Calu3 (cell line): ENCODE measurements around the gene GTSE1. TPM values are rescaled to one million over a fixed set of nuclear protein-coding genes. Genes with fewer than 3 reads are reported as not detected.

Experiments used
- BruUV-seq: library from RNA; stranded (reverse); fragments of 400-500 nt; replicated peaks from 2 replicates; lab custom pipeline; 2021; lab: Mats Ljungman, UMichigan
- CTCF ChIA-PET: fragments of 300-600 bp; sonication (Branson Sonifier 250); formaldehyde crosslinking; loops from one replicate; lab custom pipeline; 2022; ENCODE audit warnings: antibody characterized with exemption; lab: Charles Lee
- DNase-seq: peaks from one replicate; pipeline ENCODE4 v3.0.0; 2022
- H3K27ac Mint-ChIP-seq: one replicate; pipeline ENCODE4 v1.8.0; 2022; ENCODE audit warnings: mixed read lengths; ENCODE audit not compliant: unreplicated experiment
- H3K27me3 Mint-ChIP-seq: one replicate; pipeline ENCODE4 v1.8.0; 2022; ENCODE audit warnings: mixed read lengths; ENCODE audit not compliant: unreplicated experiment
- H3K36me3 Mint-ChIP-seq: one replicate; pipeline ENCODE4 v1.8.0; 2022; ENCODE audit warnings: mild to moderate bottlenecking, moderate library complexity, mixed read lengths; ENCODE audit not compliant: insufficient read depth, unreplicated experiment
- H3K4me1 Mint-ChIP-seq: one replicate; pipeline ENCODE4 v1.8.0; 2022; ENCODE audit warnings: mild to moderate bottlenecking, low read depth, mixed read lengths; ENCODE audit not compliant: unreplicated experiment
- H3K4me3 Mint-ChIP-seq: one replicate; pipeline ENCODE4 v1.8.0; 2022; ENCODE audit warnings: mild to moderate bottlenecking, low read depth, moderate library complexity, mixed read lengths; ENCODE audit not compliant: unreplicated experiment
- H3K9me3 Mint-ChIP-seq: one replicate; pipeline ENCODE4 v1.8.0; 2022; ENCODE audit warnings: low read depth, mixed read lengths; ENCODE audit not compliant: unreplicated experiment
- CTCF ChIP-seq: fragments of 200-600 bp; IDR thresholded peaks from one replicate; pipeline ENCODE4 v1.8.0; 2022; ENCODE audit warnings: antibody characterized with exemption; ENCODE audit not compliant: unreplicated experiment
- intact Hi-C: fragments of 100-400 bp; cut with micrococcal nuclease; formaldehyde crosslinking; loops from one replicate; pipeline ENCODE4 v1.10.0; 2022; ENCODE audit not compliant: unreplicated experiment
- total RNA-seq: library from RNA; stranded (reverse); gene quantifications from 2 replicates; pipeline ENCODE4 v1.2.3, GENCODE V29; 2022

GTSE1 gene
- total RNA-seq, 1 experiment from 2014 or later, result 53.5 TPM

GRCh38 chr22:46330426-46330825 lies 33.8 kb downstream of the GTSE1 start:
- intact Hi-C loops, result no loop called here
- Mint-ChIP-seq H3K4me1 (no peaks in the 10 kb centered on the region), H3K27me3 (no peaks in the 10 kb centered on the region), H3K9me3 (no peaks in the 10 kb centered on the region), H3K36me3 (peaks cover 53% of the 10 kb centered on the region), H3K27ac (no peak overlapping the region), H3K4me3 (no peak overlapping the region)
- BruUV-seq, result no TSS peak
- CTCF ChIA-PET, result interaction anchor here (0.6 kb wide), 1 partner anchor 293 kb away, joined by 7 read pairs; no protein-coding TSS in a partner anchor
- no peak for DNase-seq
- no peak for TF ChIP-seq CTCF

- H3K27me3 Mint-ChIP-seq, result no peaks in the 10 kb centered on the region
- H3K9me3 Mint-ChIP-seq, result no peaks in the 10 kb centered on the region
- no peak overlapping the region for H3K4me3 Mint-ChIP-seq
- H3K4me1 Mint-ChIP-seq, result peaks cover 4% of the 10 kb centered on the region
- H3K27ac Mint-ChIP-seq, result no peak overlapping the region
- intact Hi-C loops, result no loop called here
- BruUV-seq, result no TSS peak
- CTCF ChIA-PET, result no interaction called here
- no peak for DNase-seq
- no peak for TF ChIP-seq CTCF
- peaks cover 56% of the 10 kb centered on the region for H3K36me3 Mint-ChIP-seq
Observed at GRCh38 chr22:46331496-46331895, 34.8 kb downstream of the GTSE1 start.

DNA sequence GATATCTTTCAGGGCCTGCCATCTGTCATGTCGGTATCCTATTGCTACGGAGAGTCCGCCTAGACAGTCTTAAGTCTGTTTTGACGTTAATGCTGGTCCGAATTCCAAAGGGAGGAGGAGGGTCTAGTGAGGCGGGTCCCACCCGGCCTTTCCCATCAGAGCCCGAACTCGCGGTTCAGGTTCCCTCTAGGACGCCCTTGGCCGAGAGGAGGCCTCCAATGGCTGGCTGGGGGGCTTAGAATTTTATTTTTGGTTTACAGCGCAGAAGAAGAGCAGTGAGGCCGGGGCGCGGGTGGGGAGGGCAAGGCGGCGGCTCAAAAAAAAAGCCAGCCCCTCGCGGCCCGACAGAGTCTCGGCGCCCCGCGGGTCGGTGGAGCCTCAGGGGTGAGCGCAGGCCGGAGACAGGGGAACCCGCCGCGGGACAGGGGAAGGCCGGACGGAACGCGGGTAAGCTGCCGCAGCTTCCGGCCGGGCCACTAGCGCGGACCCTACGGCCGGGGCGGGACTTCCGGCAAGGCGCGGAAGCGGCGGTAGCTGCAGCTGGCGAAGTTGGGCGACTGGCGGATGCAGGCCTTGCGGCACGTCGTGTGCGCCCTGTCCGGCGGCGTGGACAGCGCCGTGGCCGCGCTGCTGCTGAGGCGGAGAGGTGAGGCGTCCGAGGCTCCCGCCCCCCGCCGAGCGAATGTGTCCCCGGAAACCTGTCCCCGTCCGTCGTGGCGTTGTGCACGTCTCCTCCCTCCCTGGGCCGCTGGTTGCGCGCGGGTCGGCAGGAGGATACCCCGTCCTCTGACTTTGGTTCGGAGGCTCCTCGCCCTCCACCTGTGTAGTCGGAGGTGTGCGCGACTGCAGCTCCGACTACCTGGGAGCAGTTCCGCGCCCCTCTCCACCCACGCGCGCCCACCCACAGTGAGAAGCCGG lies 38.8 kb downstream of the GTSE1 start, which contains the start of gene TRMU:
TRMU (plus strand) TSS at position 514 of the 918 bp plus-strand sequence; CDS start at position 565, 51 bp downstream.
- H3K27ac Mint-ChIP-seq, result peak within 1 kb of the TSS; percentile 66
- CTCF ChIA-PET, result interaction anchor here (0.7 to 1.9 kb wide), 2 partner anchors 8 to 32 kb away, joined by 3 to 7 read pairs; no protein-coding TSS in a partner anchor
- intact Hi-C loops, result no loop called here
- peaks cover 10% of the 10 kb centered on the region for H3K4me1 Mint-ChIP-seq
- H3K4me3 Mint-ChIP-seq, result peak within 1 kb of the TSS; percentile 82
- no peaks in the 10 kb centered on the region for H3K27me3 Mint-ChIP-seq
- no peak for TF ChIP-seq CTCF
- peaks cover 61% of the 10 kb centered on the region for H3K36me3 Mint-ChIP-seq
- no peaks in the 10 kb centered on the region for H3K9me3 Mint-ChIP-seq
- DNase-seq, result peak; percentile 89
- TSS peak; percentile 84 for BruUV-seq

- Mint-ChIP-seq H3K27me3 (no peaks in the 10 kb centered on the region), H3K4me3 (peak overlapping the region; percentile 82), H3K9me3 (no peaks in the 10 kb centered on the region), H3K4me1 (peaks cover 10% of the 10 kb centered on the region), H3K27ac (peak overlapping the region; percentile 35), H3K36me3 (peaks cover 61% of the 10 kb centered on the region)
- TF ChIP-seq CTCF, result no peak
- BruUV-seq, result no TSS peak
- CTCF ChIA-PET, result interaction anchor here (0.6 to 1.9 kb wide), 3 partner anchors 9 to 321 kb away, joined by 3 to 7 read pairs (median 3); no protein-coding TSS in a partner anchor
- no peak for DNase-seq
- intact Hi-C loops, result no loop called here
Observed at GRCh38 chr22:46336119-46337078, 39.7 kb downstream of the GTSE1 start.
